H1 (cell line): Measurements from ENCODE around the gene CTDP1. TPM values are rescaled to one million over a fixed set of nuclear protein-coding genes. Genes with fewer than 3 reads are reported as not detected.

Source experiments
- CTCF ChIA-PET: fragments of 300-600 bp; sonication (Branson Sonifier 250); formaldehyde crosslinking; loops from one replicate; lab custom pipeline; 2021; ENCODE audit not compliant: partially characterized antibody; lab: Charles Lee
- POLR2A ChIA-PET: fragments of 300-600 bp; sonication (Branson Sonifier 250); formaldehyde crosslinking; loops from one replicate; lab custom pipeline; 2021; ENCODE audit warnings: inconsistent platforms; ENCODE audit not compliant: partially characterized antibody; lab: Charles Lee
- DNase-seq, 2 experiments: peaks; one replicate each; pipeline versions ENCODE4 v3.0.0 to v3.0.0-alpha.2; 2010 to 2022; ENCODE audit warnings: low spot score in 2 of 2, low read depth in 1 of 2, mixed read lengths in 1 of 2
- FAIRE-seq: peaks from 2 replicates; lab custom pipeline; 2011; peaks lifted over from hg19 to GRCh38; lab: Jason Lieb, UNC
- H2AFZ ChIP-seq: 2 replicates; pipeline ENCODE4 v1.8.1; 2012; ENCODE audit warnings: low read length, inconsistent platforms
- H2AK5ac ChIP-seq: 2 replicates; pipeline ENCODE4 v1.6.1; 2013; ENCODE audit warnings: low read depth, low read length
- H2BK120ac ChIP-seq: replicated peaks from 2 replicates; pipeline ENCODE3; 2013; ENCODE audit warnings: low read depth, low read length, inconsistent platforms
- H2BK12ac ChIP-seq: 2 replicates; pipeline ENCODE4 v1.6.1; 2013; ENCODE audit warnings: low read depth, low read length
- H2BK15ac ChIP-seq: 2 replicates; pipeline ENCODE4 v1.6.1; 2013; ENCODE audit warnings: low read length
- H2BK20ac ChIP-seq: 2 replicates; pipeline ENCODE4 v1.6.1; 2013; ENCODE audit warnings: low read length
- H2BK5ac ChIP-seq: 2 replicates; pipeline ENCODE4 v1.6.1; 2013; ENCODE audit warnings: low read depth, low read length
- H3K14ac ChIP-seq: 2 replicates; pipeline ENCODE4 v1.6.1; 2013; ENCODE audit warnings: inconsistent platforms; ENCODE audit not compliant: insufficient read length
- H3K18ac ChIP-seq: 2 replicates; pipeline ENCODE4 v1.6.1; 2013; ENCODE audit warnings: low read length; ENCODE audit errors: extremely low read depth
- H3K23ac ChIP-seq: 2 replicates; pipeline ENCODE4 v1.6.1; 2013; ENCODE audit warnings: inconsistent platforms; ENCODE audit not compliant: insufficient read length
- H3K23me2 ChIP-seq: 2 replicates; pipeline ENCODE4 v1.6.1; 2013; ENCODE audit warnings: low read depth, low read length
- H3K27ac ChIP-seq: 2 replicates; pipeline ENCODE4 v1.6.1; 2011; ENCODE audit warnings: low read depth, low read length, inconsistent platforms
- H3K27me3 ChIP-seq, 4 experiments: replicated peaks in 1 of 4; 1 replicate in 1 of 4; 2 replicates in 3 of 4; pipeline versions ENCODE4 v1.6.1 to v1.8.1; 2011 to 2013; ENCODE audit warnings: low read length in 3 of 4, mild to moderate bottlenecking in 3 of 4, inconsistent platforms in 2 of 4, mixed read lengths in 2 of 4, moderate library complexity in 1 of 4; ENCODE audit not compliant: control insufficient read depth in 3 of 4, insufficient read depth in 3 of 4; ENCODE audit errors: extremely low read depth in 1 of 4
- H3K36me3 ChIP-seq, 4 experiments: 2 replicates each; pipeline versions ENCODE4 v1.6.1 to v1.8.1; 2011 to 2013; ENCODE audit warnings: mild to moderate bottlenecking in 4 of 4, low read length in 3 of 4, moderate library complexity in 2 of 4, control low read depth in 1 of 4, inconsistent platforms in 1 of 4; ENCODE audit not compliant: insufficient read depth in 4 of 4, control insufficient read depth in 2 of 4
- H3K4ac ChIP-seq: replicated peaks from 2 replicates; pipeline ENCODE3; 2013; ENCODE audit warnings: low read length, low read depth, mixed read lengths, inconsistent platforms; ENCODE audit not compliant: insufficient read length
- H3K4me1 ChIP-seq, 4 experiments: replicated peaks in 1 of 4; 1 replicate in 1 of 4; 2 replicates in 3 of 4; pipeline versions ENCODE4 v1.6.1 to v1.8.1; 2011 to 2013; ENCODE audit warnings: low read length in 3 of 4, inconsistent platforms in 2 of 4, mixed read lengths in 1 of 4; ENCODE audit not compliant: insufficient read depth in 4 of 4, control insufficient read depth in 3 of 4
- H3K4me2 ChIP-seq, 2 experiments: 2 replicates each; pipeline versions ENCODE4 v1.6.1 to v1.8.1; 2011 to 2013; ENCODE audit warnings: low read depth in 2 of 2, low read length in 2 of 2, control low read depth in 1 of 2, inconsistent platforms in 1 of 2, mild to moderate bottlenecking in 1 of 2; ENCODE audit not compliant: insufficient read depth in 1 of 2
- H3K4me3 ChIP-seq, 4 experiments: fragments of 200-600, 300-600 bp in 1 of 4; sonication (generic), shearing (Covaris generic), sonication (Bioruptor Twin) in 1 of 4; 2 replicates each; pipeline versions ENCODE4 v1.5.1 to v1.8.1; 2011 to 2016; ENCODE audit warnings: low read length in 4 of 4, low read depth in 3 of 4, control low read depth in 2 of 4, inconsistent platforms in 2 of 4, mild to moderate bottlenecking in 2 of 4, mixed read lengths in 1 of 4, moderate library complexity in 1 of 4; ENCODE audit not compliant: insufficient read depth in 2 of 4; ENCODE audit errors: extremely low read depth in 1 of 4
- H3K56ac ChIP-seq: replicated peaks from 2 replicates; pipeline ENCODE3; 2013; ENCODE audit warnings: low read depth, mild to moderate bottlenecking, mixed read lengths, low read length, inconsistent platforms; ENCODE audit not compliant: insufficient read length
- H3K79me1 ChIP-seq: 2 replicates; pipeline ENCODE4 v1.6.1; 2013; ENCODE audit warnings: low read depth, low read length, control low read depth
- H3K79me2 ChIP-seq, 2 experiments: 2 replicates each; pipeline versions ENCODE4 v1.6.1 to v1.8.1; 2012 to 2013; ENCODE audit warnings: low read length in 2 of 2, mild to moderate bottlenecking in 2 of 2, inconsistent platforms in 1 of 2; ENCODE audit not compliant: insufficient read depth in 2 of 2, control insufficient read depth in 1 of 2
- H3K9ac ChIP-seq, 4 experiments: replicated peaks in 1 of 4; 1 replicate in 1 of 4; 2 replicates in 3 of 4; pipeline versions ENCODE4 v1.6.1 to v1.8.1; 2011 to 2013; ENCODE audit warnings: low read depth in 3 of 4, low read length in 3 of 4, control low read depth in 2 of 4, mild to moderate bottlenecking in 2 of 4, moderate library complexity in 2 of 4, inconsistent platforms in 1 of 4; ENCODE audit errors: extremely low read depth in 1 of 4
- H3K9me3 ChIP-seq, 2 experiments: 2 replicates each; pipeline versions ENCODE4 v1.6.1 to v1.8.1; 2012 to 2013; ENCODE audit warnings: mild to moderate bottlenecking in 2 of 2, moderate library complexity in 2 of 2, control low read depth in 1 of 2, inconsistent platforms in 1 of 2, low read depth in 1 of 2, low read length in 1 of 2, mixed read lengths in 1 of 2; ENCODE audit not compliant: insufficient read depth in 2 of 2
- H4K20me1 ChIP-seq, 2 experiments: replicated peaks in 1 of 2; 2 replicates each; pipeline versions ENCODE3 to v1.8.1; 2011 to 2013; ENCODE audit warnings: inconsistent platforms in 2 of 2, low read length in 2 of 2, mild to moderate bottlenecking in 1 of 2; ENCODE audit not compliant: insufficient read depth in 2 of 2, control insufficient read depth in 1 of 2
- H4K5ac ChIP-seq: 2 replicates; pipeline ENCODE4 v1.6.1; 2013; ENCODE audit warnings: low read length, low read depth, mixed read lengths, inconsistent platforms; ENCODE audit not compliant: insufficient read length
- H4K8ac ChIP-seq: 2 replicates; pipeline ENCODE4 v1.8.0; 2013; ENCODE audit warnings: mild to moderate bottlenecking, moderate library complexity, low read length, inconsistent platforms; ENCODE audit not compliant: insufficient read depth; ENCODE audit errors: extremely low read depth
- H4K91ac ChIP-seq: replicated peaks from 2 replicates; pipeline ENCODE3; 2013; ENCODE audit warnings: low read length, mixed read lengths, inconsistent platforms; ENCODE audit not compliant: insufficient read length
- BACH1 ChIP-seq: IDR thresholded peaks from 2 replicates; pipeline ENCODE4 v1.6.1; 2012; ENCODE audit warnings: low read length, improper control_type of control experiment
- FOSL1 ChIP-seq: IDR thresholded peaks from 2 replicates; pipeline ENCODE4 v1.6.1; 2011; ENCODE audit warnings: mild to moderate bottlenecking, low read depth, low read length, moderate library complexity; ENCODE audit not compliant: insufficient read depth
- GABPA ChIP-seq: IDR thresholded peaks from 2 replicates; pipeline ENCODE4 v1.6.1; 2011; ENCODE audit warnings: mild to moderate bottlenecking, low read length, moderate library complexity, borderline replicate concordance; ENCODE audit not compliant: insufficient read depth
- JUN ChIP-seq: IDR thresholded peaks from 2 replicates; pipeline ENCODE4 v1.6.1; 2011; ENCODE audit warnings: low read depth, mild to moderate bottlenecking, improper control_type of control experiment, low read length
- JUND ChIP-seq: IDR thresholded peaks from 2 replicates; pipeline ENCODE4 v1.6.1; 2011; ENCODE audit warnings: mild to moderate bottlenecking, improper control_type of control experiment, low read length
- MAFK ChIP-seq: IDR thresholded peaks from 2 replicates; pipeline ENCODE4 v1.6.1; 2012; ENCODE audit warnings: low read depth, mild to moderate bottlenecking, improper control_type of control experiment, low read length
- RAD21 ChIP-seq, 2 experiments: IDR thresholded peaks in 1 of 2; conservative IDR thresholded peaks in 1 of 2; 2 replicates each; pipeline ENCODE4 v1.6.1; 2011; ENCODE audit warnings: low read depth in 2 of 2, low read length in 2 of 2, improper control_type of control experiment in 1 of 2, inconsistent platforms in 1 of 2, mild to moderate bottlenecking in 1 of 2, moderate library complexity in 1 of 2
- RBBP5 ChIP-seq: IDR thresholded peaks from 2 replicates; pipeline ENCODE4 v1.7.1; 2012; ENCODE audit warnings: low read depth, mild to moderate bottlenecking, inconsistent platforms, low read length, moderate library complexity, borderline replicate concordance
- RNF2 ChIP-seq: fragments of 200-900, 300-1000 bp; sonication (generic); IDR thresholded peaks from 2 replicates; pipeline ENCODE4 v1.7.1; 2016; ENCODE audit warnings: borderline replicate concordance, low read depth, mild to moderate bottlenecking, antibody characterized with exemption, low read length; ENCODE audit not compliant: poor library complexity, severe bottlenecking; ENCODE audit errors: missing control alignments
- SUZ12 ChIP-seq: fragments of 200-600 bp; sonication (generic); IDR thresholded peaks from 2 replicates; pipeline ENCODE4 v1.6.1; 2012; ENCODE audit warnings: mild to moderate bottlenecking, inconsistent platforms, low read length, moderate library complexity, mixed read lengths
- WGBS, 2 experiments: shearing (Covaris generic) in 1 of 2; methylation state at CpG; one replicate each; pipeline versions ENCODE4 v1.1.6 to v1.1.7; 2013 to 2015; ENCODE audit warnings: low lambda C conversion rate in 2 of 2, mixed read lengths in 2 of 2, inconsistent platforms in 1 of 2, low coverage in 1 of 2, missing lambda C conversion rate in 1 of 2; ENCODE audit not compliant: insufficient replicate concordance in 2 of 2, insufficient coverage in 1 of 2, insufficient read length in 1 of 2; ENCODE audit errors: extremely low coverage in 1 of 2, missing lambda C conversion rate in 1 of 2; 5-methylcytosine and 5-hydroxymethylcytosine counted together
- polyA plus RNA-seq, 7 experiments: library from polyadenylated mRNA; depleted of rRNA in 3 of 7; stranded (reverse) in 5 of 7; unstranded in 2 of 7; fragments of >200 nt in 5 of 7; fragments of 200-250 nt in 2 of 7; gene quantifications; 1 replicate in 5 of 7; 2 replicates in 1 of 7; 4 replicates in 1 of 7; pipeline versions ENCODE4 v1.2.1 to v1.2.3, GENCODE V29; 2011 to 2013; ENCODE audit warnings: missing spikeins in 2 of 7, mixed read lengths in 2 of 7
- total RNA-seq: library from RNA; stranded (reverse); fragmentation: NEBNext Ultra II Directional; extraction: Animal tissue kit (Norgen Biotek cat#: 25700); gene quantifications from 2 replicates; pipeline ENCODE4 v1.2.1, GENCODE V29; 2021
- TF ChIP-seq, protein P1 (sequence below), 3 experiments: IDR thresholded peaks; 1 replicate in 2 of 3; 2 replicates in 1 of 3; pipeline versions ENCODE4 v1.5.1 to v1.6.1; 2011; ENCODE audit warnings: low read length in 3 of 3, mild to moderate bottlenecking in 3 of 3, inconsistent platforms in 2 of 3, low read depth in 1 of 3, moderate library complexity in 1 of 3; ENCODE audit not compliant: insufficient read depth in 1 of 3; ENCODE audit errors: control extremely low read depth in 1 of 3

CTDP1 gene
- total and polyA plus RNA-seq, 2 of the 8 experiments (the other 6 are each of a cell fraction or from before 2014, with no cell fraction given) = 16.6 to 37.0 TPM

- H3K4me2 ChIP-seq = no peak overlapping the region
- H2BK5ac ChIP-seq = no peak overlapping the region
- no peak overlapping the region for H2BK15ac ChIP-seq
- no peak overlapping the region for H2BK120ac ChIP-seq
- no peaks in the 10 kb centered on the region for H3K9me3 ChIP-seq
- CTCF ChIA-PET = interaction anchor here (1.3 kb wide), 1 partner anchor 18 kb away, joined by 3 read pairs; no protein-coding TSS in a partner anchor
- no peak overlapping the region for H3K14ac ChIP-seq
- H2BK20ac ChIP-seq = no peak overlapping the region
- peaks cover 0 to 15% (median 5%) of the 10 kb centered on the region in 4 experiments; a peak in 4 of 7 replicates for H3K4me1 ChIP-seq
- no peak overlapping the region for H3K18ac ChIP-seq
- no peak overlapping the region for H4K91ac ChIP-seq
- no peak overlapping the region for H3K27ac ChIP-seq
- H4K8ac ChIP-seq = no peak overlapping the region
- H4K20me1 ChIP-seq = no peaks in the 10 kb centered on the region
- H2AFZ ChIP-seq = no peak overlapping the region
- no peak for FAIRE-seq
- no peaks in the 10 kb centered on the region for H3K79me1 ChIP-seq
- H3K27me3 ChIP-seq = peaks cover 0 to 4% (median 0%) of the 10 kb centered on the region in 4 experiments; a peak in 1 of 7 replicates
- H3K9ac ChIP-seq = no peak overlapping the region
- H3K4ac ChIP-seq = no peak overlapping the region
- no peak overlapping the region for H3K56ac ChIP-seq
- no peak for DNase-seq
- 92% methylated on average over 1 of the region's 1 CpG; no CpG with 5 or more reads in 1 of the 2 experiments for WGBS, 2 experiments
- no peaks in the 10 kb centered on the region for H3K36me3 ChIP-seq
- H2AK5ac ChIP-seq = no peak overlapping the region
- H3K23me2 ChIP-seq = no peaks in the 10 kb centered on the region
- no peak overlapping the region for H4K5ac ChIP-seq
- no peaks in the 10 kb centered on the region for H3K79me2 ChIP-seq
- H3K4me3 ChIP-seq = no peak overlapping the region
- POLR2A ChIA-PET = no interaction called here
- H2BK12ac ChIP-seq = no peak overlapping the region
- no peak overlapping the region for H3K23ac ChIP-seq
- TF ChIP-seq RBBP5 (no peak), JUND (no peak), BACH1 (no peak), GABPA (no peak), FOSL1 (no peak), SUZ12 (no peak), RAD21 (IDR thresholded peaks at IDR 0.05 in 1 of 2, conservative IDR thresholded peaks at IDR 0.05 in 1 of 2; ENCODE audit: low read depth in 2 of 2, low read length in 2 of 2) (no peak), MAFK (no peak), RNF2 (no peak), JUN (no peak)
- TF ChIP-seq, protein P1, sequence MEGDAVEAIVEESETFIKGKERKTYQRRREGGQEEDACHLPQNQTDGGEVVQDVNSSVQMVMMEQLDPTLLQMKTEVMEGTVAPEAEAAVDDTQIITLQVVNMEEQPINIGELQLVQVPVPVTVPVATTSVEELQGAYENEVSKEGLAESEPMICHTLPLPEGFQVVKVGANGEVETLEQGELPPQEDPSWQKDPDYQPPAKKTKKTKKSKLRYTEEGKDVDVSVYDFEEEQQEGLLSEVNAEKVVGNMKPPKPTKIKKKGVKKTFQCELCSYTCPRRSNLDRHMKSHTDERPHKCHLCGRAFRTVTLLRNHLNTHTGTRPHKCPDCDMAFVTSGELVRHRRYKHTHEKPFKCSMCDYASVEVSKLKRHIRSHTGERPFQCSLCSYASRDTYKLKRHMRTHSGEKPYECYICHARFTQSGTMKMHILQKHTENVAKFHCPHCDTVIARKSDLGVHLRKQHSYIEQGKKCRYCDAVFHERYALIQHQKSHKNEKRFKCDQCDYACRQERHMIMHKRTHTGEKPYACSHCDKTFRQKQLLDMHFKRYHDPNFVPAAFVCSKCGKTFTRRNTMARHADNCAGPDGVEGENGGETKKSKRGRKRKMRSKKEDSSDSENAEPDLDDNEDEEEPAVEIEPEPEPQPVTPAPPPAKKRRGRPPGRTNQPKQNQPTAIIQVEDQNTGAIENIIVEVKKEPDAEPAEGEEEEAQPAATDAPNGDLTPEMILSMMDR (IDR thresholded peaks at IDR 0.05; ENCODE audit: control extremely low read depth in 1 of 3, insufficient read depth in 1 of 3, low read depth in 1 of 3, low read length in 3 of 3) = no peak
Measured at GRCh38 chr18:79662439-79662838, 17.2 kb upstream of the CTDP1 start.
